ENCODE data around the gene EXOC6B.

Gene EXOC6B

GRCh38 chr2:72129681-72130340 lies 696.0 kb downstream of the EXOC6B start:
- DNase-seq: no peak

GRCh38 chr2:72128843-72129227 lies 697.0 kb downstream of the EXOC6B start:
- DNase-seq: no peak

- DNase-seq: no peak
These were observed 697.6 kb downstream of the EXOC6B start for GRCh38 chr2:72128059-72128842.

DNA sequence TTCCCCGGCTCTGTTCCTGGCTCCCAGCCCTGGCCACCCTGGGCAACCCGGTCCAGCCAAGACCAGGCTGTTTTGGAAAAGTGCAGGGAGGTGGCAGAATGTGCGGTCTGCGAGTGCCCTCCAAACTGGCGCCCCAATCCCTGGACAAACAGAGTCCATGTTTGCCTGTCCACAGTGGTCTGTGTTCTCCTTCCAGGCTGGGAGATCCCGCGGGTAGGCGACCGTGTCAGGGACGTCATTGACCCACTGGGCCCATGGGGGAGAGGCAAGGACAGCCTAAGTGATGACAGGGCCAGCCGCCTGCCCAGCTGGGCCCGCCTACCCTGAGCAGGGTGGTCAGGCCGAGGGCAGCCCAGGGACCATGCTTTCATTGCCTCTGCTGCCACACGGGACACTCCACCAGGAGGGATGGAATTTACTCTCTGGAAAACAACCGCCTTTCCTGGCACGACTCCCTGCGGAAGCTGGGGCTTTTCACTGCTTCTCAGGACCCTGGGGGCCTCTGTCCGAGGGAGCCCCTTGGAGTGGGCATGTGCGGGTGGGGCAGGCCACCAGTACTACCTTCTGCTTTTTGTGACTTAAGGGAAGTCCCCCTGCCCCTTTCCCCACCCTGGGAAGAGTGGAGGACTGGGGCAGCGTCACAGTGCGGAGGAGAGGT lies 698.3 kb downstream of the EXOC6B start:
- no peak for DNase-seq

- DNase-seq: no peak
These were observed 699.4 kb downstream of the EXOC6B start for GRCh38 chr2:72126186-72127100.

All from activated CD4-positive, alpha-beta T cell treated with anti-CD3 and anti-CD28 coated beads, Interleukin-2, amount 50 U/mL, for 4 hours (primary cell).